Stomach (tissue), 9 donors: Measurements from ENCODE around the gene PPP1R13B. TPM values are rescaled to one million over a fixed set of nuclear protein-coding genes. Genes with fewer than 3 reads are reported as not detected.
A peak's percentile ranks its signal among the peaks of the same experiment; 100 is the strongest.

Experiments
- DNase-seq, 2 donors: peaks; one replicate each; pipeline versions ENCODE4 v3.0.0 to v3.0.0-alpha.2; 2013 to 2019
- H3K27ac ChIP-seq, 5 donors: fragments of 200-600 bp in 4 of 5; sonication (generic) in 4 of 5; one replicate each; pipeline ENCODE4 v1.5.1; 2013 to 2019; ENCODE audit warnings: mild to moderate bottlenecking in 1 of 5, moderate library complexity in 1 of 5
- H3K27me3 ChIP-seq, 3 donors: fragments of 200-600 bp; sonication (generic); one replicate each; pipeline ENCODE4 v1.5.1; 2017 to 2019; ENCODE audit warnings: mixed run types in 1 of 3
- H3K36me3 ChIP-seq, 4 donors: fragments of 200-600 bp; sonication (generic); 1 replicate in 3 of 4; 2 replicates in 1 of 4; pipeline ENCODE4 v1.5.1; 2016 to 2019
- H3K4me1 ChIP-seq, 4 donors: fragments of 200-600 bp; sonication (generic); one replicate each; pipeline ENCODE4 v1.5.1; 2016 to 2019
- H3K4me3 ChIP-seq, 4 donors: fragments of 200-600 bp; sonication (generic) in 3 of 4; one replicate each; pipeline ENCODE4 v1.5.1; 2016 to 2019; ENCODE audit warnings: mild to moderate bottlenecking in 1 of 4
- H3K9me3 ChIP-seq, 4 donors: fragments of 200-600 bp; sonication (generic); one replicate each; pipeline ENCODE4 v1.5.1; 2016 to 2019
- EP300 ChIP-seq: sonication (generic); formaldehyde crosslinking; IDR thresholded peaks from one replicate; pipeline ENCODE4 v1.6.1; 2017; ENCODE audit warnings: antibody characterized with exemption
- POLR2A ChIP-seq, 4 donors: fragments of 450-650 bp; IDR thresholded peaks; one replicate each; pipeline ENCODE4 v1.6.1; 2016; ENCODE audit warnings: antibody characterized with exemption in 4 of 4, control low read depth in 2 of 4, mild to moderate bottlenecking in 1 of 4, moderate library complexity in 1 of 4
- POLR2AphosphoS5 ChIP-seq, 3 donors: sonication (generic); formaldehyde crosslinking; IDR thresholded peaks; one replicate each; pipeline ENCODE4 v1.6.1; 2016; ENCODE audit warnings: antibody characterized with exemption in 3 of 3
- WGBS, 5 donors: extraction: QIAGEN DNeasy Blood & Tissue Kit in 3 of 5; methylation state at CpG; one replicate each; pipeline versions ENCODE4 v1.1.5 to v1.1.7; 2013 to 2018; 5-methylcytosine and 5-hydroxymethylcytosine counted together
- intact Hi-C: fragments of 100-400 bp; cut with DNase I; formaldehyde crosslinking; loops from one replicate; pipeline ENCODE4 v1.15.1; 2023; ENCODE audit warnings: low total_unique reads
- polyA plus RNA-seq, 3 donors: library from polyadenylated mRNA; stranded (reverse); fragments of 200-250 nt; gene quantifications; one replicate each; pipeline ENCODE4 v1.2.3, GENCODE V29; 2013
- total RNA-seq, 5 donors: library from RNA; depleted of rRNA; stranded (reverse); fragments of >200 nt; gene quantifications; one replicate each; pipeline versions ENCODE4 v1.1.0 to v1.2.3, GENCODE V29; 2014 to 2016
- TF ChIP-seq, protein P1 (sequence below), 7 experiments: fragments of 450-650 bp in 4 of 7; fragments of 200-600 bp in 3 of 7; sonication (generic) in 3 of 7; IDR thresholded peaks; one replicate each; pipeline ENCODE4 v1.5.1; 2016 to 2019; ENCODE audit warnings: antibody characterized with exemption in 7 of 7, control low read depth in 2 of 7, mild to moderate bottlenecking in 1 of 7
- donor health status: healthy with polysubstance abuse.
- donor health status: Bipolar disorder and iron deficiency.
- donor health status: healthy.

The PPP1R13B gene
- total and polyA plus RNA-seq, 8 donors: 10.8 to 84.0 (median 18.3) TPM

DNA sequence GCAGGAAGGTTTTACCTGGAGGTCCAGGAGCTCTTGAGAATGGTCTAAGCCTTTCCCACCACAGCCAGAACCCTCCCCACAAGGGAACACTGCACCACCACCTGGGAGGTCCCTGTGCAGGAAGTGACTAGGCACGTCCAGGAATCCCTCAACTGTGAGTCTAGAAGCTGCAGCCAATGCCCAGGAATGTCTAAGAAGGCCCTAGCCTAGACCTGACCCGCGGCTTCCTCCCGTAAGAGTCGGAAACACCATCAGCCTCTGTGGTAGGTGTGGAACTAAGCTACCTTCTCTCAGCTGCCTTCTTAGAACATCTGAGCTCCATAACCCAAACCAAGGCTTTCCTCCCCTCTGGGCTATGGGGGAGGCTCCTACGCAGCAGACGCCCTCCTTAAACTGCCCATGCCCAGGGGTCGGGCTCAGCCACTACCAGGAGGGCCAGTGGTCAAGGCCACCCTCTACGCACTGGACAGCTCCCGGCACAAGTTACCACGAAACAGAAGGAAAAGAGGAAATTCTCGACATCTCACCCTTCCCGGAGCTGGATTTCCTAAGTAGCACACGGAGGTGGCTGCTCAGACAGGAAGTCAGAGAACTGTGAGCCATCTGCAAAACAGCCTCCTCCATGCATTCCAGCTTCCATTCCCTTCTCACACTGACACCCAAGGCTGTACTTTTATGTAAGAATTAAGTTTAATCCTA, 106.2 kb downstream of the PPP1R13B start:
- no peak for DNase-seq
- peak overlapping the region in 1 of 5 donors; percentile 51 for H3K27ac ChIP-seq
- TF ChIP-seq EP300 (no peak), POLR2A (IDR thresholded peaks at IDR 0.05) (no peak), POLR2AphosphoS5 (IDR thresholded peaks at IDR 0.05) (no peak)
- TF ChIP-seq, protein P1, sequence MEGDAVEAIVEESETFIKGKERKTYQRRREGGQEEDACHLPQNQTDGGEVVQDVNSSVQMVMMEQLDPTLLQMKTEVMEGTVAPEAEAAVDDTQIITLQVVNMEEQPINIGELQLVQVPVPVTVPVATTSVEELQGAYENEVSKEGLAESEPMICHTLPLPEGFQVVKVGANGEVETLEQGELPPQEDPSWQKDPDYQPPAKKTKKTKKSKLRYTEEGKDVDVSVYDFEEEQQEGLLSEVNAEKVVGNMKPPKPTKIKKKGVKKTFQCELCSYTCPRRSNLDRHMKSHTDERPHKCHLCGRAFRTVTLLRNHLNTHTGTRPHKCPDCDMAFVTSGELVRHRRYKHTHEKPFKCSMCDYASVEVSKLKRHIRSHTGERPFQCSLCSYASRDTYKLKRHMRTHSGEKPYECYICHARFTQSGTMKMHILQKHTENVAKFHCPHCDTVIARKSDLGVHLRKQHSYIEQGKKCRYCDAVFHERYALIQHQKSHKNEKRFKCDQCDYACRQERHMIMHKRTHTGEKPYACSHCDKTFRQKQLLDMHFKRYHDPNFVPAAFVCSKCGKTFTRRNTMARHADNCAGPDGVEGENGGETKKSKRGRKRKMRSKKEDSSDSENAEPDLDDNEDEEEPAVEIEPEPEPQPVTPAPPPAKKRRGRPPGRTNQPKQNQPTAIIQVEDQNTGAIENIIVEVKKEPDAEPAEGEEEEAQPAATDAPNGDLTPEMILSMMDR (IDR thresholded peaks at IDR 0.05): no peak
- peaks cover 4 to 38% (median 17%) of the 10 kb centered on the region in 4 donors for H3K4me1 ChIP-seq
- no peaks in the 10 kb centered on the region for H3K9me3 ChIP-seq
- peaks cover 39 to 100% (median 96%) of the 10 kb centered on the region in 4 donors for H3K36me3 ChIP-seq
- no peaks in the 10 kb centered on the region for H3K27me3 ChIP-seq
- WGBS, 5 donors: 86 to 90% (median 89%) methylated on average over 9 to 14 of the region's 14 CpGs
- intact Hi-C loops: no loop called here
- H3K4me3 ChIP-seq: no peak overlapping the region

DNA sequence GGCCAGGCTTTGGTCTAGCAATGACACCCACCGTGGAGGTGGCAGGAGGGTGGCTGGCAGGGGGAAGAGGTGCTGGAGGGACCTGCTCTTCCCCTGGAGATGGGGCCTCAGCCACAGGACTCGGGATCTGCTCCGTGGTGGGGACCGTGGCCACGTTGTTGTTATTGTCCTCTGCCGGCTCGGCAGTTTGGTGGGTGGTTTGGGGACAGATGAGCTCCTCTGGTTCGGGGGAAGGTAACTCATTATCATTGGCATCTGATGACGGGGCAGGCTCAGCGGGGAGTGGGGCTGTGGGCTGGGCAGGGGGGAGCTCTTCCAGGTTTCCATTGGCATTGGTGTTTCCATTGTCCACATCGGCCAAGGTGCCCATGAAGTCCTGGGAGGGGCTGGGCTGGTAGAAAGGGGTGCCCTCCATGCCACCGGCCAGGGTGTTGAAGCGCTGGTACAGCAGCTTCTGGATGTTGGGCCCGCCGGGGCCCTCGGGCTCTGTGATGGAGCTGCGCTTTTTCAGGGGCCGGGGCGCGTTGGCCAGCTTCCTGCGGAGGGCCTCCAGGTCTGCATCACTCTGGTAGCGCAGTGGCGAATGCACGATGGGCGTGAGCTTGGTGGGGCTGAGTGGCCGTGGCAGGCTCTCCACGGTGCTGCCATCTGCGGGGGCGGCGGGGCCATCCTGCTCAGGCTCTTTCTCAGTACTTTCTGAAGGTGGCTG, 107.4 kb downstream of the PPP1R13B start:
- DNase-seq: no peak
- WGBS, 5 donors: 89 to 94% (median 91%) methylated on average over 16 to 30 of the region's 30 CpGs
- intact Hi-C loops: no loop called here
- Histone ChIP-seq H3K4me3 (no peak overlapping the region), H3K27ac (peak overlapping the region in 1 of 5 donors; percentile 42), H3K4me1 (peaks cover 15 to 50% (median 29%) of the 10 kb centered on the region in 4 donors), H3K36me3 (peaks cover 34 to 100% (median 96%) of the 10 kb centered on the region in 4 donors), H3K27me3 (no peaks in the 10 kb centered on the region), H3K9me3 (no peaks in the 10 kb centered on the region)
- TF ChIP-seq POLR2AphosphoS5 (IDR thresholded peaks at IDR 0.05) (no peak), EP300 (no peak), POLR2A (IDR thresholded peaks at IDR 0.05) (no peak)
- TF ChIP-seq, protein P1 (IDR thresholded peaks at IDR 0.05): no peak

DNA sequence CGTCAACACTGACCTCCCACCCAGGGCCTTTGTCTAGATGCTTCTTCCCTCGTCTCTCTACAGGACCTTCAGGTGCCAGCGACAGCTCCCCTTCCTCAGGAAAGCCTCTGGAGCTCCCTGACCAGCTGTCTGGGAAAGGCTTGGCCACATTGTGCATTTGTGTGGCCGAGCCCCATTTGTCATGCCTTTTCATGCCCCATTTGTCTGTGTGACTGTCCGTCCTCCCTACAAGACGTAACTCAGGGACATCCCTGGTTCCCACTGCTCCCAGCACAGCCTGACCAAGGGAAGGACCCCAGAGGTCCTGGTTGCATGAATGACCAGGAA, 107.9 kb downstream of the PPP1R13B start:
- DNase-seq: no peak
- peak overlapping the region in 1 of 5 donors; percentile 42 for H3K27ac ChIP-seq
- H3K36me3 ChIP-seq: peaks cover 38 to 100% (median 96%) of the 10 kb centered on the region in 4 donors
- H3K9me3 ChIP-seq: no peaks in the 10 kb centered on the region
- H3K4me3 ChIP-seq: no peak overlapping the region
- peaks cover 15 to 55% (median 33%) of the 10 kb centered on the region in 4 donors for H3K4me1 ChIP-seq
- no peak for TF ChIP-seq POLR2AphosphoS5 (IDR thresholded peaks at IDR 0.05)
- TF ChIP-seq, protein P1 (IDR thresholded peaks at IDR 0.05): no peak
- no peak for TF ChIP-seq EP300
- no peak for TF ChIP-seq POLR2A (IDR thresholded peaks at IDR 0.05)
- 86 to 92% (median 91%) methylated on average over 5 to 6 of the region's 6 CpGs for WGBS, 5 donors
- H3K27me3 ChIP-seq: no peaks in the 10 kb centered on the region
- intact Hi-C loops: no loop called here

DNA sequence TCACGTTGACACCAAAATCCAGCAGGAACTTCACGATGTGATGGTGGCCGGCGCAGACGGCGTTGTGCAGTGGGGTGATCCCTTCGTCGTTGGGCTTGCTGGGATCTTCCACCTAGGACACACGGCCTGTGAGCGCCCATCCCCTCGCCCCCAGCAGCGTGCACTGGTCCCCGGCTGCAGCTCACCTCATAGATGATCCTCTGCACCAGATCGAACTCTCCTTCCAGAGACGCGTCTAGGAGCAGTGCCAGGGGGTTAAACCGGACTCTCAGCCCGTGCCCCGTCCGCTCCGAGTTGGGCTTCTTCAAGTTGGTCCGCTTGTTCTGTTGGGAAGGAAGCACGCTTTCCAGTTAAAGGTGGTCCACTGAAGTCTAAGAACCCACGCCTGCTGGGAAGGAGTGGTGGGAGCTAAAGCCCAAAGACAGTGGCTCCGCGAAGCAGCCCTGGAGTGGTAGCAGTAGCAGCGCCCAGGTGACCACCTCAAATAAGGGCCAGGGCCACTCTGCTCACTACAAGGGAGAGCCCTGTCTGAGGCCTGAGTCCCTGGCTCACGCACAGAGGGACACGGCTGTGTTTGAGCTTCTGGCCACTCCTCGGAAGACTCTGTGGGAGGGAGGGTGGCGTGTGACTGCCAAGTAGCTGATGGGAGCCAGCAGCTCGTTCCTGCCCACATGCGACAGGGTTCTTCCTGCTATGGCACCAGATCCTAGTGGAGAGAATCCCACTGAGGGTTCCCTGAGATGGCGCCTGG, 108.5 kb downstream of the PPP1R13B start:
- peak overlapping the region in 1 of 5 donors; percentile 42 for H3K27ac ChIP-seq
- no peaks in the 10 kb centered on the region for H3K27me3 ChIP-seq
- TF ChIP-seq EP300: no peak
- no peak for TF ChIP-seq POLR2A (IDR thresholded peaks at IDR 0.05)
- TF ChIP-seq, protein P1 (IDR thresholded peaks at IDR 0.05): no peak
- TF ChIP-seq POLR2AphosphoS5 (IDR thresholded peaks at IDR 0.05): no peak
- H3K4me3 ChIP-seq: no peak overlapping the region
- intact Hi-C loops: no loop called here
- no peak for DNase-seq
- peaks cover 15 to 60% (median 36%) of the 10 kb centered on the region in 4 donors for H3K4me1 ChIP-seq
- peaks cover 43 to 100% (median 96%) of the 10 kb centered on the region in 4 donors for H3K36me3 ChIP-seq
- no peaks in the 10 kb centered on the region for H3K9me3 ChIP-seq
- WGBS, 5 donors: 81 to 90% (median 82%) methylated on average over 33 to 34 of the region's 34 CpGs
